ENCODE data around the gene WDFY4.
A peak's percentile ranks its signal among the peaks of the same experiment; 100 is the strongest.
"Not testable (repeated sequence)": the region's sequence is repeated elsewhere in the genome, so short reads cannot be mapped to it uniquely, and the experiment has no call there.

The WDFY4 gene

DNA sequence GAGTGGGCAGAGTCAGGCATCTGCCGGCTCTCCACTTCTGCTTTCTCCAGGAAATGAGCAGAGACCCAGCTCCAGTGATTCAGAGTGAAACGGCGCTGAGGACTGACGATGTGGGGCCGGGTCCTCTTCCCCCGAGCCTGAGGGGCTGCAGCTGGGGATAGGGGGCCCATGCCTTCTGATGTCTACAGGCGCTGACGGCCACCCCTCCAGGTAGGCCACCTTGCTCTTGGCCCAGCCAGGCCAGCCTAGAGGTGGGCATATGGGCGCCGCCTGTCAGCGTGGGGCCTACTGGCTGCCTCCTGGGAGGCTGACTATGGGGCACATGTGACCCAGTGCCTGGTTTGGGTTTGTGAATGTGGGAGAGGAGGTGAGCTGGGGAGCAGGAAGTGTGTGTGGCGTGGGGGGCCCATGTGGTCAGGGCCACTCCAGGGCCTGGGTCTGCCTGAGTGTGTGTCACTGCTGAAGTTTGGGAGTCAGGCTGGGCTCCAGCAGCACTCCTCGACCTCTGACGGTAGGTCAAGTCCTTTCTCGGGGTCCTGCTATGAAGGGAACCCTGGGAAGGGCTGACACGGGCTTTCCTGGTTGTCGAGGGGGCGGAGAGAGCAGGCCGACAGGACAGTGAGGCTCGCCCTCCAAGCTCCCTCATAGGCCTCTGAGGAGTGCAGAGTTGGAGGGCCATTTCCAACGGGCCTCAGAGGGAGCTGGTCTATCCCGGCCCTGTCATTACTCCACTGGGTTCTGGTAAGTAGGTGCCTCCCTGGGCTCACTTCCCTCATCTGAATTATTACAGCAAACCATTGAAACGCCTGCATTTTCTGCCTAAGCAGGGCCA, at the start of gene WDFY4:
Gene WDFY4 (plus strand): TSS at position 82 of the 832 bp plus-strand sequence. CDS start 24,860 bp downstream, outside the sequence.
- DNase-seq (ENCODE audit: low spot score): no peak

DNA sequence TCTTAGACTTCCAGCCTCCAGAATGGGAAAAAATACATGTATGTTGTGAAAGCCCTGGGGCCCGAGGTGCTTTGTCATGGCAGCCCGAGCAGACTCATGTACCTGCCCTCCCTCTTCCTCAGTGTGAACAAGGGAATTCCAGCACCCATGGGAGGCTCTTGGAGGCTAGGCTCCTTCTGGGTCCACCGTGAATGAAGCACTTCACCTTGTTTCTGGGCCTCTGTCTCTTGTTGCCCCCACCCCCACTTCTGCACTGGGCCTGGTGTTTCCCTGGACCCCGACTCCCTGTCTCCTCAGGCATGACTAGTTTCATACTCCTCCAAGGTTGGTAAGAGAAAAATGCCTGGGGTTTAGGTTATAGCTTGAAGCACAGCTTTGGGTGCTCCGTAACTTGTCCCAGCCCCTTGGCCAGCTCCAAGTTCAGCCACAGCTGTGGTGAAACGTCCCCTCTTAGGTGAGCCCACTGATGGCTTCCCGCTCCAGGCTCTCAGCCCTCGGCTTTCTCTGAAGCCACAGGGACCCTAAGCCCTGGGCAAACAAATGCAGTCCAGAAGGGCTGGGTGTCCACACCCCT, 49.6 kb upstream of the WDFY4 start:
- DNase-seq (ENCODE audit: low spot score): no peak

- no peak for DNase-seq (ENCODE audit: low spot score)
These were observed 48.4 kb upstream of the WDFY4 start for GRCh38 chr10:48636231-48636630.

DNA sequence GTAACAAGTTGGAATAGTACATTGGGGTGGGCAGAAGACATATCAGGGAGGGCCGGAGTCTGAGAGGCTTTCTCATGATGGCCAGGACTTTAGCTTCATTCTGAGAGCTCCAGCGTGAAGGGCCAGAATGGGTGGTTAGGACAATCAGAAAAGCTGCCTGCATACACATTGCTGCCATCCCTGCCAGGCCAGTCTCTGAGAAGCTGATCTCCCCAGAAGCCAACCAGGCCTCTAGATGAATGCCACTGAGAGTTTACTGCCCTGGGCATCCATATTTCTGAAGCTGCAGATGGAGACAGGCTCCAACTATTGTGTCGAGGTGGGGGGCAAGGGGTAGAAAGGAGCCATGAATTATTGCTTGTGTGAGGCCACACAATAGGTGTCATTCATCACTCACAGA, 47.8 kb upstream of the WDFY4 start:
- no peak for DNase-seq (ENCODE audit: low spot score)

- no peak for DNase-seq (ENCODE audit: low spot score)
These were observed 46.5 kb upstream of the WDFY4 start for GRCh38 chr10:48638158-48638557.

- DNase-seq (ENCODE audit: low spot score): no peak
These were observed 45.7 kb upstream of the WDFY4 start for GRCh38 chr10:48638739-48639527.

- DNase-seq (ENCODE audit: low spot score): no peak
These were observed 45.0 kb upstream of the WDFY4 start for GRCh38 chr10:48639632-48640031.

DNA sequence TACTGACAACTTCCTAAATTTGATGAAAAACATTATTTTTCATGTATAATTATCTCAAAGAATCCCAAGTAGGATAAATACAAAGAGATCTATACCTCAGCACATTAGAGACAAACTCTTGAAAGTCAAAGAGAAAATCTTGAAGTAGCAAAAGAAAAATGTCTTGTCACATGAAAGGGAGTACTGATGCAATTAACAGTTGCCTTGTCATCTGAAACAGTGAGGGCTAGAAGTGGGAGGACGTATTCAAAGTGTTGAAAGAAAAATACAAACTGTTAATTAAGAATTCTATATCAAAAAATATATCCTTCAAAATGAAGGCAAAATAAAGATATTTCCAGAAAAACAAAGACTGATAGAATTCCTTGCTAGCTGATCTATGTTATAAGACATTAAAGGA, 44.3 kb upstream of the WDFY4 start:
- no peak for DNase-seq (ENCODE audit: low spot score)

GRCh38 chr10:48641099-48641690, 43.5 kb upstream of the WDFY4 start:
- not testable (repeated sequence) for DNase-seq (ENCODE audit: low spot score)

- DNase-seq (ENCODE audit: low spot score): no peak
These were observed 39.1 kb upstream of the WDFY4 start for GRCh38 chr10:48645600-48645999.

DNA sequence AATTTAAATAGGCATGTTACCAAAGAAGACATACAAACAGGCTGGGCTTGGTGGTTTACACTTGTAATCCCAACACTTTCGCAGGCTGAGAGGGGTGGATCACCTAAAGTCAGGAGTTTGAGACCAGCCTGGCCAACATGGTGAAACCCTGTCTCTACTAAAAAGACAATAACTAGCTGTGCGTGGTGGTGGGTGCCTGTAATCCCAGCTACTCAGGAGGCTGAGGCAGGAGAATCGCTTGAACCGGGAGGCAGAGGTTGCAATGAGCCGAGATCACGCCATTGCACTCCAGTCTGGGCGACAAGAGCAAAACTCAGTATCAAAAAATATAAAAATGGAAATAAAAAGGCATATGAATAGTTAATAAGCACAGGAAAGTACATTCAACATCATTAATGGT, 37.6 kb upstream of the WDFY4 start:
- DNase-seq (ENCODE audit: low spot score): not testable (repeated sequence)

GRCh38 chr10:48648172-48648942, 36.3 kb upstream of the WDFY4 start:
- no peak for DNase-seq (ENCODE audit: low spot score)

- peak; percentile 46 for DNase-seq (ENCODE audit: low spot score)
These were observed 35.2 kb upstream of the WDFY4 start for GRCh38 chr10:48649349-48649944.

- no peak for DNase-seq (ENCODE audit: low spot score)
These were observed 33.4 kb upstream of the WDFY4 start for GRCh38 chr10:48651293-48651692.

GRCh38 chr10:48651839-48652238, 32.8 kb upstream of the WDFY4 start:
- no peak for DNase-seq (ENCODE audit: low spot score)

- DNase-seq (ENCODE audit: low spot score): no peak
These were observed 32.3 kb upstream of the WDFY4 start for GRCh38 chr10:48652344-48652743.

- no peak for DNase-seq (ENCODE audit: low spot score)
These were observed 31.3 kb upstream of the WDFY4 start for GRCh38 chr10:48653347-48653746.

GRCh38 chr10:48653944-48654698, 30.6 kb upstream of the WDFY4 start:
- peak; percentile 47 for DNase-seq (ENCODE audit: low spot score)

DNA sequence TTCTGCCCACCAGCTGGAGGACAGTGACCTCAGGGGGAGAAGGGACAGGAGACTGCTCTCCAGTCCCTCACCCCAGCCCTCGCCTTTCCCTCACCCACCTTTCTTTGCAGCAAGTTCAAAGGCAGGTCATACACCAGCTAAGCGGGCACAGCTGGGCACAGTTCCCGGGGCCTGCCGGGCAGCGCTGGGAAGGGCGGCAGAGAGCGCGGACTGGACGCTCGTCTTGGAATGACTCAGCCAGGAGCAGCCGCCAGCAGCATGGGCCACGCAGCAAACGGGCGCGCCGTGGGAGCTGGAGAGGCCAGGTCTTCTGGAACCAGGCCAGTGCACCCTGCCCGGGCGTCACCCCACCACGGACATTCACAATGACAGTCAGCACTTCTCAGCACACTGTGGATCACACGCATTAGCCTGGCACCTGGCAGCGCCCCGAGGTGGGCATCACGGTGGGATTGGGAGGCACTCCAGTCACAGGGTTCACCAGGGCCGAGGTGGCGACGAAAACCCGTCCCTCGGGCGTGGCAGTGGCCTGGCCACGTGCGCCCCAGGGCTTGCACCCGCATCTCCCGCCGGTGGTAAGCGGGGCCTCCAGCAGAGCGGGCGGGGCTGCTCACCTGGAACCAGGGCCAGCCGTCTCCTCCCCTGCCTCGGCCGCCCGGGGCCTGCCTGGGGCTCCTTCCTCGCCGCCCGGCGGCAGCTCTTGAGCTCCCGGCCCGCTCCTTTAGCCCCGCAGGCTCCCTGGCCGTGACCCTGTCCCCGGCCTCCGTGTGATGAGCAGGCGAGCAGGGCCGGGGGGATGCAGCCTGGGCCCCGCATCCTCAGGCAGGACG, 29.0 kb upstream of the WDFY4 start:
- DNase-seq (ENCODE audit: low spot score): peak; percentile 92

All from RKO (cell line).